SH-SY5Y (cell line): ENCODE results near the gene B3GALT5.

Experiments used
- GATA2 ChIP-seq: IDR thresholded peaks from 2 replicates; pipeline ENCODE4 v1.6.1; 2011; ENCODE audit warnings: mild to moderate bottlenecking, low read depth, low read length
- GATA3 ChIP-seq: IDR thresholded peaks from 2 replicates; pipeline ENCODE4 v1.6.1; 2011; ENCODE audit warnings: low read depth, mild to moderate bottlenecking, low read length, moderate library complexity

DNA sequence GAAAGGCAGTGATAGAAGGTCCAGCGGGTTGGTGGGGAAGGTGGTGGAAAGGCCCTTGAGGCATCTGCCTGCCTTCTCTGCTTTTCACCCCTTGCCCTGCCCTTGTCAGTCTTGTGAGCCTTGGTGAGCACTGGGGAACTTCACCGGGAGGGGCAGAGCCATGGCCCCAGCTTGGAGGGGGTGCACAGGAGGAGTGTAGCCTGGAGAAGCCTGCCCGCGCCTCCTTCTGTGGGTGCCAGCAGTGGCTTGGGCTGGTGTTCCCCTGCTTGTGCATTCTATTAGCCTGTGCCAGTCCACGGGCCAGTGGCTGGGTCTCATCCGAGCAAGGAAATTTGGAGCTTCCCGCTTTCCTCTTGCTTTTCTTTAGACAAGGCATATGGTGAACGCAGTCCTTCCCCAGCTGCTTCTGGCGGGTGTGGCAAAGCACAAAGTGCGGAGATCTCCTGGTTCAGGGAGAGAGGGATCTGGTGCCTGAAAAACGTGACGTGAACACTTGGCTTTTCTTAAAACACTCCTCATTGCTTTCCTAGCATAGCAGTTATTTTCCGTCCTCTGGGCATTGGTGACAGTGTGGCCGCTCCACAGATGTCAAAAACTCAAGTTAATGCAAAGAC is 10.6 kb upstream of the B3GALT5 start:
- TF ChIP-seq GATA3 (no peak), GATA2 (no peak)
